ENCODE data around the gene SIRT7.

GRCh38 chr17:81961087-81961511 is 43.1 kb upstream of the SIRT7 start, which contains the start of gene NOTUM:
- TF ChIP-seq POLR2A (IDR thresholded peaks at IDR 0.05) = no peak
- TF ChIP-seq CTCF (IDR thresholded peaks at IDR 0.05) = peak in 2 of 6 experiments; percentile 12 to 32

All from adrenal gland (tissue), 5 donors.